ENCODE data around the gene HDAC11. TPM values are rescaled to one million over a fixed set of nuclear protein-coding genes. Genes with fewer than 3 reads are reported as not detected.

HDAC11 gene
- total and polyA plus RNA-seq, 10 donors = 2.5 to 11.2 (median 6.3) TPM

- Histone ChIP-seq H3K4me3 (no peak overlapping the region), H3K4me1 (peaks cover 0 to 11% (median 4%) of the 10 kb centered on the region in 6 donors), H3K27ac (no peak overlapping the region), H3K36me3 (no peaks in the 10 kb centered on the region), H3K27me3 (replicated peaks in 1 of 7) (peaks cover 0 to 42% (median 0%) of the 10 kb centered on the region in 7 donors), H3K9me3 (peaks cover 0 to 4% (median 0%) of the 10 kb centered on the region in 8 donors)
- no peak for TF ChIP-seq POLR2A (IDR thresholded peaks at IDR 0.05)
- no peak for TF ChIP-seq POLR2AphosphoS5 (IDR thresholded peaks at IDR 0.05)
- TF ChIP-seq CTCF (IDR thresholded peaks at IDR 0.05 in 8 of 11, conservative IDR thresholded peaks at IDR 0.05 in 3 of 11) = no peak
- DNase-seq = no peak
- intact Hi-C loops (cut with DNase I; ENCODE audit: low total_unique reads) = no loop called here
- 70 to 77% (median 74%) methylated on average over 3 of the region's 3 CpGs for WGBS, 5 donors
Measured at GRCh38 chr3:13536432-13536831, 56.3 kb downstream of the HDAC11 start.

GRCh38 chr3:13536832-13537231 lies 56.7 kb downstream of the HDAC11 start:
- no peak for TF ChIP-seq POLR2AphosphoS5 (IDR thresholded peaks at IDR 0.05)
- no peak for TF ChIP-seq POLR2A (IDR thresholded peaks at IDR 0.05)
- TF ChIP-seq CTCF (IDR thresholded peaks at IDR 0.05 in 8 of 11, conservative IDR thresholded peaks at IDR 0.05 in 3 of 11) = no peak
- Histone ChIP-seq H3K27me3 (replicated peaks in 1 of 7) (peaks cover 0 to 42% (median 0%) of the 10 kb centered on the region in 7 donors), H3K27ac (no peak overlapping the region), H3K9me3 (peaks cover 0 to 8% (median 2%) of the 10 kb centered on the region in 8 donors), H3K36me3 (no peaks in the 10 kb centered on the region), H3K4me3 (no peak overlapping the region), H3K4me1 (peaks cover 0 to 11% (median 4%) of the 10 kb centered on the region in 6 donors)
- peak; percentile 28 for DNase-seq
- intact Hi-C loops (cut with DNase I; ENCODE audit: low total_unique reads) = no loop called here
- WGBS, 5 donors = 2 to 5% (median 2%) methylated on average over 8 of the region's 8 CpGs

- no peaks in the 10 kb centered on the region for H3K36me3 ChIP-seq
- peaks cover 0 to 12% (median 5%) of the 10 kb centered on the region in 8 donors for H3K9me3 ChIP-seq
- no peak overlapping the region for H3K27ac ChIP-seq
- no peak overlapping the region for H3K4me3 ChIP-seq
- WGBS, 5 donors = 81 to 93% (median 87%) methylated on average over 6 of the region's 6 CpGs
- TF ChIP-seq POLR2A (IDR thresholded peaks at IDR 0.05) (no peak), POLR2AphosphoS5 (IDR thresholded peaks at IDR 0.05) (no peak), CTCF (IDR thresholded peaks at IDR 0.05 in 8 of 11, conservative IDR thresholded peaks at IDR 0.05 in 3 of 11) (no peak)
- H3K27me3 ChIP-seq (replicated peaks in 1 of 7) = peaks cover 0 to 42% (median 0%) of the 10 kb centered on the region in 7 donors
- H3K4me1 ChIP-seq = peaks cover 0 to 11% (median 4%) of the 10 kb centered on the region in 6 donors
- intact Hi-C loops (cut with DNase I; ENCODE audit: low total_unique reads) = no loop called here
- DNase-seq = no peak
Measured at GRCh38 chr3:13537244-13537908, 57.3 kb downstream of the HDAC11 start.

- no peak for DNase-seq
- TF ChIP-seq POLR2A (IDR thresholded peaks at IDR 0.05) = no peak
- no peak for TF ChIP-seq POLR2AphosphoS5 (IDR thresholded peaks at IDR 0.05)
- TF ChIP-seq CTCF (IDR thresholded peaks at IDR 0.05 in 8 of 11, conservative IDR thresholded peaks at IDR 0.05 in 3 of 11) = no peak
- Histone ChIP-seq H3K4me1 (peaks cover 0 to 11% (median 4%) of the 10 kb centered on the region in 6 donors), H3K27me3 (replicated peaks in 1 of 7) (peaks cover 0 to 42% (median 0%) of the 10 kb centered on the region in 7 donors), H3K36me3 (no peaks in the 10 kb centered on the region), H3K27ac (no peak overlapping the region), H3K9me3 (peaks cover 0 to 14% (median 5%) of the 10 kb centered on the region in 8 donors), H3K4me3 (no peak overlapping the region)
- 74 to 93% (median 80%) methylated on average over 6 of the region's 6 CpGs for WGBS, 5 donors
- intact Hi-C loops (cut with DNase I; ENCODE audit: low total_unique reads) = no loop called here
Measured at GRCh38 chr3:13537909-13538296, 57.8 kb downstream of the HDAC11 start.
